Liver (tissue), 3 donors: ENCODE measurements around the gene TPGS1.

Source experiments
- JUND ChIP-seq, 2 donors: IDR thresholded peaks; 2 replicates each; pipeline ENCODE4 v1.6.1; 2016; ENCODE audit warnings: antibody characterized with exemption in 2 of 2
- MAX ChIP-seq: IDR thresholded peaks from 2 replicates; pipeline ENCODE4 v1.6.1; 2016; ENCODE audit warnings: antibody characterized with exemption
- RAD21 ChIP-seq, 2 donors: IDR thresholded peaks; 2 replicates each; pipeline ENCODE4 v1.6.1; 2016; ENCODE audit warnings: antibody characterized with exemption in 2 of 2, mild to moderate bottlenecking in 2 of 2
- TAF1 ChIP-seq: conservative IDR thresholded peaks from 2 replicates; pipeline ENCODE4 v1.6.1; 2016; ENCODE audit warnings: antibody characterized with exemption, mild to moderate bottlenecking
- TF ChIP-seq, protein P1 (sequence below): fragments of 150-350 bp; IDR thresholded peaks from 2 replicates; pipeline ENCODE4 v1.5.1; 2017; ENCODE audit warnings: improper control_type of control experiment, low read depth, low read length; ENCODE audit not compliant: missing input control
- donor health status: healthy.
- donor health status: healthy.

GRCh38 chr19:491146-491741 lies 16.1 kb upstream of the TPGS1 start:
- TF ChIP-seq, protein P1, sequence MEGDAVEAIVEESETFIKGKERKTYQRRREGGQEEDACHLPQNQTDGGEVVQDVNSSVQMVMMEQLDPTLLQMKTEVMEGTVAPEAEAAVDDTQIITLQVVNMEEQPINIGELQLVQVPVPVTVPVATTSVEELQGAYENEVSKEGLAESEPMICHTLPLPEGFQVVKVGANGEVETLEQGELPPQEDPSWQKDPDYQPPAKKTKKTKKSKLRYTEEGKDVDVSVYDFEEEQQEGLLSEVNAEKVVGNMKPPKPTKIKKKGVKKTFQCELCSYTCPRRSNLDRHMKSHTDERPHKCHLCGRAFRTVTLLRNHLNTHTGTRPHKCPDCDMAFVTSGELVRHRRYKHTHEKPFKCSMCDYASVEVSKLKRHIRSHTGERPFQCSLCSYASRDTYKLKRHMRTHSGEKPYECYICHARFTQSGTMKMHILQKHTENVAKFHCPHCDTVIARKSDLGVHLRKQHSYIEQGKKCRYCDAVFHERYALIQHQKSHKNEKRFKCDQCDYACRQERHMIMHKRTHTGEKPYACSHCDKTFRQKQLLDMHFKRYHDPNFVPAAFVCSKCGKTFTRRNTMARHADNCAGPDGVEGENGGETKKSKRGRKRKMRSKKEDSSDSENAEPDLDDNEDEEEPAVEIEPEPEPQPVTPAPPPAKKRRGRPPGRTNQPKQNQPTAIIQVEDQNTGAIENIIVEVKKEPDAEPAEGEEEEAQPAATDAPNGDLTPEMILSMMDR, result no peak
- TF ChIP-seq TAF1 (no peak), RAD21 (IDR thresholded peaks at IDR 0.05) (no peak), JUND (IDR thresholded peaks at IDR 0.05) (no peak), MAX (no peak)
